GM21381 (cell line): ENCODE results near the gene RAB31.
"Not testable (repeated sequence)": the region's sequence is repeated elsewhere in the genome, so short reads cannot be mapped to it uniquely, and the experiment has no call there.

Source experiments
- ATAC-seq: cut with Tn5 transposase; IDR thresholded peaks from one replicate; pipeline ENCODE4 v1.9.1; 2021; ENCODE audit warnings: mild to moderate bottlenecking, moderate library complexity; ENCODE audit not compliant: unreplicated experiment

The RAB31 gene

GRCh38 chr18:9854801-9855676, 146.9 kb downstream of the RAB31 start:
- no peak for ATAC-seq

- ATAC-seq = no peak
Observed at GRCh38 chr18:9855681-9856080, 147.6 kb downstream of the RAB31 start.

GRCh38 chr18:9856092-9856491, 148.0 kb downstream of the RAB31 start:
- ATAC-seq = no peak

- ATAC-seq = not testable (repeated sequence)
Observed at GRCh38 chr18:9857479-9857998, 149.4 kb downstream of the RAB31 start.

GRCh38 chr18:9858642-9859041, 150.5 kb downstream of the RAB31 start:
- ATAC-seq = no peak

- ATAC-seq = no peak
Observed at GRCh38 chr18:9859232-9859631, 151.1 kb downstream of the RAB31 start.

GRCh38 chr18:9860682-9861081, 152.6 kb downstream of the RAB31 start:
- no peak for ATAC-seq

GRCh38 chr18:9861157-9861556, 153.1 kb downstream of the RAB31 start:
- ATAC-seq = peak; percentile 87

- ATAC-seq = no peak
Observed at GRCh38 chr18:9861933-9862332, 153.8 kb downstream of the RAB31 start.

- ATAC-seq = no peak
Observed at GRCh38 chr18:9862686-9863085, 154.6 kb downstream of the RAB31 start.

- ATAC-seq = no peak
Observed at GRCh38 chr18:9863282-9863681, 155.2 kb downstream of the RAB31 start.

GRCh38 chr18:9865764-9866490, 157.8 kb downstream of the RAB31 start:
- ATAC-seq = no peak

GRCh38 chr18:9866627-9867026, 158.5 kb downstream of the RAB31 start:
- ATAC-seq = no peak

- ATAC-seq = no peak
Observed at GRCh38 chr18:9867071-9867594, 159.0 kb downstream of the RAB31 start.

- ATAC-seq = no peak
Observed at GRCh38 chr18:9868857-9869714, 161.0 kb downstream of the RAB31 start.

- ATAC-seq = no peak
Observed at GRCh38 chr18:9869715-9870430, 161.8 kb downstream of the RAB31 start.

GRCh38 chr18:9870431-9871008, 162.4 kb downstream of the RAB31 start:
- ATAC-seq = no peak

- ATAC-seq = no peak
Observed at GRCh38 chr18:9871244-9871746, 163.2 kb downstream of the RAB31 start.

GRCh38 chr18:9872823-9873222, 164.7 kb downstream of the RAB31 start:
- no peak for ATAC-seq
